MV-4-11 (cell line): ENCODE measurements around the gene IFNA17.
"Not testable (repeated sequence)": the region's sequence is repeated elsewhere in the genome, so short reads cannot be mapped to it uniquely, and the experiment has no call there.

ENCODE experiments used
- DNase-seq: peaks from one replicate; lab custom pipeline; 2025; lab: John Stamatoyannopoulos, UW

IFNA17 gene

GRCh38 chr9:21228122-21228521 is at the start of gene IFNA17:
TSS of gene IFNA17 (minus strand) at chr9:21228222. CDS start at chr9:21228173, 49 bp downstream.
- no peak for DNase-seq

- no peak for DNase-seq
These were observed 40.3 kb upstream of the IFNA17 start for GRCh38 chr9:21268347-21268657.

- DNase-seq, result no peak
These were observed 39.7 kb upstream of the IFNA17 start for GRCh38 chr9:21267485-21268346.

- DNase-seq, result no peak
These were observed 38.9 kb upstream of the IFNA17 start for GRCh38 chr9:21266733-21267484.

GRCh38 chr9:21265421-21266189 is 37.6 kb upstream of the IFNA17 start:
- no peak for DNase-seq

GRCh38 chr9:21255538-21256212 is 27.7 kb upstream of the IFNA17 start:
- no peak for DNase-seq

- peak; percentile 88 for DNase-seq
These were observed 24.9 kb upstream of the IFNA17 start for GRCh38 chr9:21252721-21253547.

GRCh38 chr9:21251638-21252037 is 23.6 kb upstream of the IFNA17 start:
- no peak for DNase-seq

GRCh38 chr9:21251190-21251589 is 23.2 kb upstream of the IFNA17 start:
- DNase-seq, result no peak

- DNase-seq, result peak; percentile 94
These were observed 16.8 kb upstream of the IFNA17 start for GRCh38 chr9:21244836-21245235.

GRCh38 chr9:21239911-21240310 is 11.9 kb upstream of the IFNA17 start, which contains the start of gene IFNA14:
TSS of gene IFNA14 (minus strand) at chr9:21240005. CDS start at chr9:21239935, 70 bp downstream.
- DNase-seq, result peak; percentile 75

- DNase-seq, result not testable (repeated sequence)
These were observed 8.3 kb upstream of the IFNA17 start for GRCh38 chr9:21236360-21236714.

- peak; percentile 81 for DNase-seq
These were observed 7.7 kb upstream of the IFNA17 start for GRCh38 chr9:21235468-21236359.

- DNase-seq, result no peak
These were observed 6.2 kb upstream of the IFNA17 start for GRCh38 chr9:21234153-21234687.

GRCh38 chr9:21233258-21233657 is 5.2 kb upstream of the IFNA17 start:
- no peak for DNase-seq

GRCh38 chr9:21217211-21217610 is 10.8 kb downstream of the IFNA17 start, which contains the start of gene IFNA16:
TSS of gene IFNA16 (minus strand) at chr9:21217311. CDS start at chr9:21217305, 6 bp downstream.
- not testable (repeated sequence) for DNase-seq

- DNase-seq, result peak; percentile 70
These were observed 14.4 kb downstream of the IFNA17 start for GRCh38 chr9:21213411-21214326.

GRCh38 chr9:21212160-21212559 is 15.9 kb downstream of the IFNA17 start:
- not testable (repeated sequence) for DNase-seq
